Motor neuron (in vitro differentiated cells): ENCODE measurements around the gene OTUD7B. TPM values are rescaled to one million over a fixed set of nuclear protein-coding genes. Genes with fewer than 3 reads are reported as not detected.

Experiments
- ATAC-seq, 8 experiments: fragments of 200-7000 bp; cut with Tn5 transposase; replicated peaks in 6 of 8; 2 replicates each; pipeline ENCODE4 v1.8.0; 2021; ENCODE audit warnings: mild to moderate bottlenecking in 8 of 8, moderate library complexity in 8 of 8
- H3K27ac ChIP-seq, 2 donors: fragments of 250-450 bp; sonication (Bioruptor Pico); 2 replicates each; pipeline ENCODE4 v1.9.0; 2021; ENCODE audit warnings: antibody characterized with exemption in 2 of 2, mild to moderate bottlenecking in 2 of 2, moderate library complexity in 1 of 2
- H3K4me1 ChIP-seq, 2 donors: fragments of 250-450 bp; sonication (Bioruptor Pico); replicated peaks in 1 of 2; 2 replicates each; pipeline ENCODE4 v1.6.1; 2021; ENCODE audit warnings: antibody characterized with exemption in 2 of 2, mild to moderate bottlenecking in 2 of 2, moderate library complexity in 1 of 2
- H3K4me3 ChIP-seq, 5 donors: fragments of 250-450 bp; sonication (Bioruptor Pico); 2 replicates each; pipeline ENCODE4 v1.9.0; 2021; ENCODE audit warnings: antibody characterized with exemption in 5 of 5, mild to moderate bottlenecking in 5 of 5, moderate library complexity in 4 of 5
- WGBS, 10 experiments: fragments of 450-650 bp; shearing (Covaris generic); methylation state at CpG; one replicate each; pipeline ENCODE4 v1.0.0; 2022; 5-methylcytosine and 5-hydroxymethylcytosine counted together
- in situ Hi-C, 9 experiments: fragments of 400-800 bp; cut with MboI; loops; one replicate each; pipeline ENCODE4 v1.15.0; 2021; ENCODE audit warnings: low sequenced_read_pairs in 9 of 9, low pct_unique_long_range_greater_than_20kb in 2 of 9; ENCODE audit not compliant: unreplicated experiment in 9 of 9
- total RNA-seq, 8 experiments: library from RNA; unstranded; fragments of 300-600 nt; gene quantifications; 2 replicates each; pipeline versions ENCODE4 v1.2.3 to v1.2.4, GENCODE V29; 2022

OTUD7B gene
- total RNA-seq, 8 experiments from 2014 or later, result 9.5 to 17.7 (median 11.9) TPM

DNA sequence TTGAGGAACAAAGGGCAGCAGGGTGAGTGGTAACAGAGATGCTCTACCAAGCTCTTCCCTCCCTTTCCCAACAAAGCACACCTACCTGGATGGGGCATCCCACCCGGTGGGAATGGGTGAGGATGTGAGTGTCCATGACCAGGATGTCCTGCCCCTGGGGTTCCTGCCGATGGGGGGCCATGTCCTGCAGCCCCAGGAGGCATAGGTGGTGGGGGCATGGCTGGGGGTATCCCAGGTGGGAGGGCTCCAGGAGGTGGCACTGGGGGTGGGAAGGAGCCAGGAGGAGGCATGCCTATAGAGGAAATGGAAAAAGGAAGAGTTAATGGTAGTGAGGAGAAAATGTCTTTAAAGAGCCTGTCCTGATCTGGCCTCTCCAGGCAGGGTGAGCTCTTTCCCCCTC, 84.8 kb downstream of the OTUD7B start:
- H3K4me1 ChIP-seq, result peaks cover 15 to 20% of the 10 kb centered on the region in 2 donors
- in situ Hi-C loops, result loop anchor here in 1 of 9 experiments (25.0 kb wide), 1 partner anchor 262 kb away; no protein-coding TSS in a partner anchor
- no peak for ATAC-seq
- no peak overlapping the region for H3K27ac ChIP-seq
- WGBS, 10 experiments, result 83 to 90% methylated on average over 1 to 2 of the region's 2 CpGs; no CpG with 5 or more reads in 8 of the 10 experiments
- H3K4me3 ChIP-seq, result no peak overlapping the region

DNA sequence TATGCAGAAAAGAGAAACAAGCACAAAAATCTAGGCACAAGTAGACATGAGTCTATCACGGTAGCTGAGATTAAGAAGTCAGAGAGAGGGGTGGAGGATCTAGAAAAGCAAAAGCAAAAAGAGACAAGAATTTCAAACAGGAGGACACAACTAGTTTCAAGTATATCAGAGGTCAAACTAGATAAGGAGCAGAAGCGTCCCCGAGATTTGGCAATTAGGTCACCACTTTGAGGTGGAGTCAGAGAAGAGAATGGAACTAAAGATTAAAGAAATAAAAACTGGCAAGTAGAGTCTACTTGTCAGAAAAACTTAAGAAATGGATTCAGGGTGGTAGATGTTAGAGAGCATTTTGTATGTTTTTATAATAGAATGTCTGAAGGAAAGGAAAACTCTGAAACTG, 85.2 kb downstream of the OTUD7B start:
- Histone ChIP-seq H3K4me1 (peaks cover 15 to 20% of the 10 kb centered on the region in 2 donors), H3K4me3 (no peak overlapping the region), H3K27ac (no peak overlapping the region)
- ATAC-seq, result no peak
- WGBS, 10 experiments, result 79 to 100% (median 95%) methylated on average over 1 to 3 of the region's 3 CpGs
- in situ Hi-C loops, result loop anchor here in 1 of 9 experiments (25.0 kb wide), 1 partner anchor 262 kb away; no protein-coding TSS in a partner anchor

DNA sequence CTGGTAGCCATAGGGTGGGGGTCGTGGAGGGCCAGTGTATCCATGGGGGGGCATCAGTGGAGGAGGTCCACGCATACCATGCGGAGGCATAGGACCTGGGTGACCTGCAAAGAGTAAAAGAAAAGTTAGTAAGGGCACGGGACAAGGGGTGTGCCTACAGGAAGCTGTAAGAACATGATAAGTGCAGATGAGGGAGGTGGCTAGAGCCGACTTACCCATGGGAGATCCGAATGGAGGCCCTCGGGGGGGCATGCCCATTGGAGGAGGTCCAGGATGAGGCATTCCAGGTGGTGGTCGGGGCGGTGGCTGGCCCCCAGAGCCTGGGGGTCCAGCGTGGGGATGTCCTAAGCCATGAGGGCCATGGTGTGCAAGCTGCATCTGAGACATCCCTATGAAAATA, 86.9 kb downstream of the OTUD7B start:
- WGBS, 10 experiments, result 83 to 100% (median 99%) methylated on average over 1 to 6 of the region's 10 CpGs; no CpG with 5 or more reads in 4 of the 10 experiments
- H3K27ac ChIP-seq, result no peak overlapping the region
- H3K4me1 ChIP-seq, result peaks cover 14 to 17% of the 10 kb centered on the region in 2 donors
- in situ Hi-C loops, result no loop called here
- H3K4me3 ChIP-seq, result no peak overlapping the region
- ATAC-seq, result no peak

DNA sequence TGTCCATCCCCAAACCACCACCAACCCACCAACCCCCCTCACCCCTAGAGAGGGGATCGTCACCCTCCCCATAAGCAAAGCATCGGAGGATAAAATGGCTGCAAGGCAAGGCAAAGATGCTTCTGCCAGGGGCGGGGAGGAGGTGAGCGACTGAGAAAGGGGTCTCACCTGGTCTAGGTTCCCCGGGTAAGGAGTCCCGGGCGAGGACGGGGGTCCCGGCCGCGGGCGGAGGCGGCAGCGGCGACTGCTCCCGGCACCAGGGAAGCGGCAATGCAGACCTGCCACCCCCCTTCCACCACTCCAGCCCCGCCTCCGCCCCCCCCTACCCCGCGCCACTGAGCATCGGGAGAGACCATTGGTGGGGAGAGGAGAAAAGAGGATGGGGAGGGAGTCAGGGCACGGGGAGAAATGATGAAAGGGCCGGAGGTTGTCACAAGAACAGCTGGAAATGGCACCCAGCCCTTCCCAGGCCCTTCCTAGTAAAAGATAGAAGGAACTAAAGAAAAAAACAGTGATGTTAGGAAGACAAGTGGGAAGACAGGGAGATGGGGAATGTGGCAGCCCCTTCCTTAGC, 92.9 kb downstream of the OTUD7B start, which contains the start of gene SV2A:
SV2A (minus strand) TSS at position 274 of the 574 bp plus-strand sequence. CDS start 4,004 bp downstream, outside the sequence.
- ATAC-seq, result peak; percentile 19 to 93 (median 89)
- Histone ChIP-seq H3K4me1 (peaks cover 24 to 26% of the 10 kb centered on the region in 2 donors), H3K27ac (peak within 1 kb of the TSS; percentile 63 to 68), H3K4me3 (peak within 1 kb of the TSS; percentile 54 to 85 (median 65))
- in situ Hi-C loops, result no loop called here
- WGBS, 10 experiments, result 0 to 20% (median 3%) methylated on average over 1 to 7 of the region's 24 CpGs; no CpG with 5 or more reads in 7 of the 10 experiments

DNA sequence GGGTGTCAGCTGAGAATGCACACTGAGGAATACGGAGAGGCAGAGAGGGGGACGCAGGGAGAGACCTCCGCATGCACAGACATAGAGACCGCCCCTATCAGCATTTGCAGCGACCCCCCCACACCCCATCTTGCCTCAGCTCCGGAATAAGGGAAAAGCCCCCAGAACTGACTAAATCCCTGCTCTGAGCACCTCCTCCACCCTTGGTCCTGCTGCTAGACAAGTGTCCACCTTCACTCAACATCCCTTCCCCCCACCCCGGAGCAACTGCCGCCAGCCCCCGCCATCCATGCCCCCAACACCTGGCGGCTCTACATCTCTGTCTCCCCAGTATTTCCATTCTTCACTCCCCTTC, 93.7 kb downstream of the OTUD7B start:
- Histone ChIP-seq H3K27ac (peak overlapping the region; percentile 2 to 63), H3K4me1 (peaks cover 24 to 26% of the 10 kb centered on the region in 2 donors), H3K4me3 (peak overlapping the region; percentile 54 to 85 (median 65))
- WGBS, 10 experiments, result 0% methylated on average over 2 to 3 of the region's 10 CpGs; no CpG with 5 or more reads in 8 of the 10 experiments
- ATAC-seq, result peak in 4 of 8 experiments; percentile 3 to 17 (median 14)
- in situ Hi-C loops, result no loop called here

DNA sequence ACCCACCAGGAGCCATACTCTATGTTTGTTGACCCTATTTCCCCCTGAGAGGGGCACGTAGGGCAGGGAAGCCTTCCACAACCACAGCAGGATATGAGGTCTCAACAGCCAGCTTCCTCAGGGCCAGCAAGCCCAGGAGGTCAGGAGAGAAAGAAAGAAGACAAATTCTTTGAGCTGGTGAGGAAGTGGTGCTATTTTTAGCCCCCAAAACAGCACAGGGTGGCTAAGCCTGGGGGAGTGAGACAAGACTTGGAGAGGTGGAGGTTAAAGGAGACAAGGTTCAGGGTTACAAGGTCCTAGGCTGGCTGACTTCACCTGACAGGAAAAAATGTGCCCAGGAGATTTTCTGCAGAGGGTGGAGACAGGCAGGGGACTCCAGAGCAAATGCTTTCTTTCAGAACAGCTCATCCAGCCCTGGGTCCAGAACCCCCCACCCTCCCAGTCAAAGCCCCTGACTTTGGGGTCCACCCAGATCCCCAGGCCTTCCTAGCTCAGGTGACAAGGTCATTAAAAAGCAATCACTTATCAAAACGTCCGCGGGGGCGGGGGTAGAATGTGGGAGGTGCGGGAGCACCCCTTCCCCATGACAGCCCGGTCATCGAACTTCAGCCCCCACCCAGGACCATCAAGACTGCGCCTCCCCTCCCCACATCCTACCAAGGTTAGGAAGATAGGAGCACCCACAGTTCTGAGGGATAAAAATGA, 94.2 kb downstream of the OTUD7B start:
- 0 to 50% (median 9%) methylated on average over 1 to 6 of the region's 9 CpGs; no CpG with 5 or more reads in 4 of the 10 experiments for WGBS, 10 experiments
- peak in 3 of 8 experiments; percentile 1 to 29 (median 28) for ATAC-seq
- Histone ChIP-seq H3K4me1 (peaks cover 24 to 26% of the 10 kb centered on the region in 2 donors), H3K27ac (peak overlapping the region; percentile 2 to 63), H3K4me3 (peak overlapping the region; percentile 54 to 85 (median 65))
- in situ Hi-C loops, result no loop called here

DNA sequence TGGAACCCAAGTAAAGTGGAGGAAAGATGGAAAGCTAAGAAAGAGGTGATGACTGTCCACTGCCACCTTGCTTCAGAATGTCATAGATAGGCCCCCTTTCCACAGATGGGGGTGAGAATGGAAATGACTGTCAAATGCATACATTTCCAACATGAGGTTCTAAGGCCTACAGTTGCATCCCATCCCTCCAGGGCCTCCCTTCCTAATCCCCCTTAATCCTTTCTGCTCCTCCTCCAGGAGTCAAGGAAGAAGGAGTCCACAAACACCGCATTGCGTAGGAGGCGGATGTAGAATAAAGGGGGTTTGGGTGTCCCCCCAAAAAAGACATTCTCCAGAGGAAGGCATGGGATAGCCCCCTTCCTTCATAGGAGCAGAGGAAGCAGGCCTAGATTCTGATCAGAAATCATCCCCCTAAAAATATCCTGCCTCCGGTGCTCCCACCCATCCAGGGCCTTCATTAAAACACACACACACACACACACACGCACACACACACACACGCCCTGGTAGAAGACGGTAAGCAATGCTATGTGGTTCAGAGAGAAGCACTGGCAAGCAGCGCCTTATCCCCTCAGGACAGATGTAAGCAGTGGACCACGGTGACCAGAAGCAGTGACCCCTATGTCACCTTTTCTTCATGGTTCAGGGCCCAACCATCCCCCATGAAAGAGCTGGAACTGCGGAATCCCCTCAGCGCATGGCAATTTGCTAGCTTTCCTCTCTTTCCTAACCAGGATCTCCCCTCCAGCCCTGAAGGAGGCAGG, 94.9 kb downstream of the OTUD7B start:
- 33 to 93% (median 52%) methylated on average over 2 to 11 of the region's 11 CpGs; no CpG with 5 or more reads in 3 of the 10 experiments for WGBS, 10 experiments

DNA sequence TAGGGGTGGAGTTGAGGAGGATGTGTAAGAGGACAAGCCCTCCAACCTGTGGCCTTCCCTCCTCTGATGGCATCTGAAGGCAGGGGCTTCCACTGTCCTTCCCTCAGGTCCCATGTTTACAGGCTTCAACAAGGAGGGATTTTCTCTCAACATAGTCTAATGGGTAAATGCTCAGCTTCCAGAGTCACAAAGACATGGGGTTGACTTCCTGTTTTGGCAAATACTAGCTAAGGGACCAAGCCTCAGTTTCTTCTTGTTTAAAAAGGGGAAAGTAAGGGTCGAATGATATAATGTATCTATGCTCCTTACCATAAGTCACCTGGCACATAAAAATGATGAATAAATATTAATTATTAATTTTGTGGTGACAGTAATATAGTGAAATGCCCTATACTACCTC, 96.0 kb downstream of the OTUD7B start:
- peaks cover 24 to 26% of the 10 kb centered on the region in 2 donors for H3K4me1 ChIP-seq
- ATAC-seq, result no peak
- in situ Hi-C loops, result no loop called here
- WGBS, 10 experiments, result 70 to 100% (median 100%) methylated on average over 1 of the region's 1 CpG; no CpG with 5 or more reads in 5 of the 10 experiments
- H3K27ac ChIP-seq, result no peak overlapping the region
- H3K4me3 ChIP-seq, result no peak overlapping the region

More for the DNA sequence above, 94.9 kb downstream of the OTUD7B start:
- H3K27ac ChIP-seq, result peak overlapping the region; percentile 2 to 63
- in situ Hi-C loops, result no loop called here
- H3K4me3 ChIP-seq, result peak overlapping the region; percentile 54 to 85 (median 65)
- peaks cover 24 to 26% of the 10 kb centered on the region in 2 donors for H3K4me1 ChIP-seq
- peak in 3 of 8 experiments; percentile 11 to 19 (median 15) for ATAC-seq

DNA sequence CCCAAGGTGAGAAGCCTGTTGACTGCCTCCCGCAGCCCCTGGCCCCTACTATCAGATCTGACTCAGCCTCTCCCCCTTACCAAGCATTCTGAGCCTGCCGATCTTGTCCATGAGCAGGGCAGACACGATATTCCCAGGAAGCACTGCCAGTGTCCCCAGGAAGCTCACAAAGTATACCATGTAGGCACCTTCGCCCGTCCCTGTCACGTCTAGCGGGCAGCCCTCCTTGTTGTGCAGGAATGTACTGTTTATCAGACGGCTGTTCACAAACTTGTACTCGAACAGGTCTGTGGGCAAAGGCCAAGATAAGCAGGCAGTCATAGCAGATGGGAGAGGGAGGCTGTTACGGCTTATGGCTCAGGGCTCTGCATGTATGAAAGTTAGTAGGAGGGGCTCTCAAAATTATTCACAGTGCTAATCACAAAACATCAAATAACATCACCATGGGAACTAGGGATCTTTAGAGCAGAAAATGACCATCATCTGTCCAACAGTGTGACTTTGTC, 103.9 kb downstream of the OTUD7B start:
- Histone ChIP-seq H3K27ac (no peak overlapping the region), H3K4me1 (no peaks in the 10 kb centered on the region), H3K4me3 (no peak overlapping the region)
- ATAC-seq, result peak in 3 of 8 experiments; percentile 60 to 76 (median 63)
- in situ Hi-C loops, result no loop called here
- WGBS, 10 experiments, result 50 to 100% (median 89%) methylated on average over 1 to 10 of the region's 10 CpGs; no CpG with 5 or more reads in 4 of the 10 experiments

DNA sequence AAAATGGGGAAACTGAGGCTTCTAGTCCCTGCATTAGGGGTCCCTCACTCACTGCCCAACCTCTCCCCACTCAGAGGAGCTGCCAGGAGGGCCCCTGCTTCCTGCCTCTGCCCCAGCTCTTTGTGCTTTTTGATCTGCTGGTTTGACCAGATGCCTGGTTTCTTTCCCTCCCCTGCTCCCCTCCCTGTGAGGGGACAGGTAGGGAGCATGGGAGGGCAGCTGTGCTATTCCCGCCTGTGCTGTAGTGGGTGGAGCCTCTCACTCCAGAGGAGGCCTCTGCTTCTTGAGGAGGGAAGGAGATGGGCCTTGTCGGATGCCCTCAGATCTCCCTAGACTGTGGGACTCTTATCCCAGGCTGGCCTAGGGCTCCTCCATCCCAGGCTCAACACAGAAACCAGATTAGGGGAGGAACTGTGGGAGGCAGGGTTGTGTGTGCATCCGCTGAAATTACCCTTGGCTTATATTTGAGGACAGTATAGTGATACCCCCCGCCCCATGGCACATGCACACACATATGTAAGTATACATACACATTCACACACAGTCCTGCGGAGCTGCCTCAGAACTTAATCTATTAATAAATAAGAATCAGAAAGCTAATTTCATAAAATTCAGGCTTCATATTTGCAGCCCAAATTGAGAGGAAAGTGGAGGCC, 106.6 kb downstream of the OTUD7B start:
- 90 to 100% (median 90%) methylated on average over 1 to 4 of the region's 5 CpGs; no CpG with 5 or more reads in 5 of the 10 experiments for WGBS, 10 experiments
- peaks cover 4 to 5% of the 10 kb centered on the region in 2 donors for H3K4me1 ChIP-seq
- in situ Hi-C loops, result no loop called here

DNA sequence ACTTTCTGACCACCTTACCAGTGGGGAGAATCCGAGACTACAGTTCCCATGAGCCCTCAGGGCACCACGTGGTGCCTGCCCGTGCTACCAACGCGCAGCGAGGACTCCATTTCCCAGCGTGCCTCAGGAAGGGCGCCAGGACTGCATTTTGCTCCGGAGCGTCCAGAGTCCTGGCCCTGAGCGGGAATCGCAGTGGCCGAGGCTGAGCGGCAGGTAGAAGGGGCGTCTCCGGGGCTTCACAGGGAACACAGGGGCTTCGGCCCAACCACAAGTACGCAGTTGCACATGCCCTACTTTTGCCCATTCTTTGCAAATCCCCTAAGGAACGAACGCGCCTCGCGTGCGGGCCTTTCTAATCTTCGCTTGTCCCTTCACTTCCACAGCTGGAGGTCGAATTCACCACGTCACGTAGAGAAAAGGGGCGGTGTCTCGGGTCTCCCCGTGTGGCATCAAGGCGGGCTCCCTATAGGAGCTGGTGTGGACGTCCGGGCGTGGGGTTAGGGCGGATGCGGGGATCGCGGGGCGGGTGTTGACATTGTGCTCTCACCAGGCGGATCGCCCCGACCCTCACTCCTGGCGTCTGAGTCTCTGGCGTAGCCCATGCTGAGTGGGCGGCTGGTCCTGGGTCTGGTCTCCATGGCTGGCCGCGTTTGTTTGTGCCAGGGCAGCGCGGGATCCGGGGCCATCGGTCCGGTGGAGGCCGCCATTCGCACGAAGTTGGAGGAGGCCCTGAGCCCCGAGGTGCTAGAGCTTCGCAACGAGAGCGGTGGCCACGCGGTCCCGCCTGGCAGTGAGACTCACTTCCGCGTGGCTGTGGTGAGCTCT, 110.9 kb downstream of the OTUD7B start, which contains the start of gene BOLA1:
BOLA1 (plus strand) TSS at position 109 of the 825 bp plus-strand sequence; CDS start at position 601, 492 bp downstream.
- H3K4me1 ChIP-seq, result peaks cover 4 to 5% of the 10 kb centered on the region in 2 donors
- in situ Hi-C loops, result no loop called here
- H3K27ac ChIP-seq, result peak within 1 kb of the TSS; percentile 57 to 66
- WGBS, 10 experiments, result 0 to 53% (median 1%) methylated on average over 2 to 19 of the region's 65 CpGs; no CpG with 5 or more reads in 2 of the 10 experiments
- peak within 1 kb of the TSS; percentile 39 to 57 (median 50) for H3K4me3 ChIP-seq
- peak; percentile 87 to 99 (median 99) for ATAC-seq

More for the DNA sequence above, 106.6 kb downstream of the OTUD7B start:
- Histone ChIP-seq H3K4me3 (no peak overlapping the region), H3K27ac (no peak overlapping the region)
- ATAC-seq, result no peak
